MM.1S (cell line): ENCODE results near the gene PUM1.
A peak's percentile ranks its signal among the peaks of the same experiment; 100 is the strongest.

Experiments used
- DNase-seq: peaks from one replicate; pipeline ENCODE4 v3.0.0-alpha.2; 2015
- H2AFZ ChIP-seq: fragments of 300-600 bp; sonication (generic); 2 replicates; pipeline ENCODE4 v1.6.0; 2016; ENCODE audit warnings: antibody characterized with exemption, low read length
- H3F3A ChIP-seq: fragments of 300-600 bp; sonication (generic); 2 replicates; pipeline ENCODE4 v1.6.1; 2016; ENCODE audit warnings: mild to moderate bottlenecking, antibody characterized with exemption, low read length, moderate library complexity, mixed read lengths; ENCODE audit not compliant: insufficient read depth
- H3K27ac ChIP-seq: fragments of 300-600 bp; sonication (generic); 2 replicates; pipeline ENCODE4 v1.5.1; 2016; ENCODE audit warnings: mild to moderate bottlenecking, low read length
- H3K27me3 ChIP-seq: fragments of 300-600 bp; sonication (generic); replicated peaks from 2 replicates; pipeline ENCODE4 v1.6.0; 2016; ENCODE audit warnings: low read length; ENCODE audit not compliant: insufficient read depth
- H3K36me3 ChIP-seq: fragments of 300-600 bp; sonication (generic); replicated peaks from 2 replicates; pipeline ENCODE4 v1.6.1; 2016; ENCODE audit warnings: mild to moderate bottlenecking, low read length, mixed read lengths; ENCODE audit not compliant: insufficient read depth
- H3K4me1 ChIP-seq: fragments of 300-600 bp; sonication (generic); 2 replicates; pipeline ENCODE4 v1.6.1; 2016; ENCODE audit warnings: low read length, mixed read lengths
- H3K4me2 ChIP-seq: fragments of 300-600 bp; sonication (generic); 2 replicates; pipeline ENCODE4 v1.6.0; 2016; ENCODE audit warnings: low read depth, low read length
- H3K4me3 ChIP-seq: fragments of 300-600 bp; sonication (generic); 2 replicates; pipeline ENCODE4 v1.5.1; 2016; ENCODE audit warnings: low read length, mixed read lengths
- H3K79me2 ChIP-seq: fragments of 300-600 bp; sonication (generic); 2 replicates; pipeline ENCODE4 v1.6.1; 2016; ENCODE audit warnings: mixed run types, low read length, mixed read lengths
- H3K9ac ChIP-seq: fragments of 300-600 bp; sonication (generic); 2 replicates; pipeline ENCODE4 v1.6.1; 2016; ENCODE audit warnings: low read length, mixed read lengths
- H3K9me2 ChIP-seq: fragments of 300-600 bp; sonication (generic); replicated peaks from 2 replicates; pipeline ENCODE4 v1.6.1; 2016; ENCODE audit warnings: mild to moderate bottlenecking, low read length, mixed read lengths; ENCODE audit not compliant: insufficient read depth
- H3K9me3 ChIP-seq: fragments of 300-600 bp; sonication (generic); replicated peaks from 2 replicates; pipeline ENCODE4 v1.6.1; 2016; ENCODE audit warnings: mild to moderate bottlenecking, low read length, mixed read lengths; ENCODE audit not compliant: insufficient read depth
- H4K20me1 ChIP-seq: fragments of 300-600 bp; sonication (generic); 2 replicates; pipeline ENCODE4 v1.6.1; 2016; ENCODE audit warnings: mild to moderate bottlenecking, low read length, moderate library complexity, mixed read lengths; ENCODE audit not compliant: insufficient read depth
- EZH2 ChIP-seq: fragments of 300-600 bp; sonication (generic); optimal IDR thresholded peaks from 2 replicates; pipeline ENCODE3; 2017; ENCODE audit warnings: low read depth, mild to moderate bottlenecking, antibody characterized with exemption, low read length, mixed read lengths
- EZH2phosphoT487 ChIP-seq: fragments of 300-600 bp; sonication (generic); IDR thresholded peaks from 2 replicates; pipeline ENCODE4 v1.6.1; 2018; ENCODE audit warnings: antibody characterized with exemption, low read length
- TF ChIP-seq, protein P1 (sequence below): fragments of 300-600 bp; sonication (generic); IDR thresholded peaks from 2 replicates; pipeline ENCODE4 v1.5.1; 2016; ENCODE audit warnings: antibody characterized with exemption, low read length, mixed read lengths

The PUM1 gene

DNA sequence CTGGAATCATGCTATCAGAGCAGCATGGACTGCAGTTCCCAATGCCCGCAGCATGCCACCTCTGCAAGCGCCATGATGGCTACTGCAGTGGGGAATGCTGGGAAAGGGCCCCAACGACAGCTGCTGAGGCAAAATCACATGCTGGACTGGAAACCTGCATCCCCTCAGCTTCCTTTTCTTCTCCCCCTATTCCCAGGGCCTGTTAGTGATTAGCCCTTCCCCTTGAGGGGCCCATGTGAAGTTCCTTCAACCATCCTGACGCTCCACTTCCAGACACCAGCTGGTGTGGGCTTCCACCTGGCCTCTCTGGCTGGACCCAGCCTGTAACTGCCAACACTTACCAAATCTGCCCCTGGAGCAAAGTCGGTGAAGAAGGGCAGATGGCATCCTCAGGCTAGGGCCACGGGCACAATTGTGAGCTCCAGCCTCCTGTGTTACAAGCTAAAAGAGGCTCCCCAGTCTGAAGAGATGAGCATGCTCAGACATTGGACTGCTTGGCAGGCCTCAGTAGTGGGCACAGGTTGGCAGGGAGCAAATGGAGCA is 134.8 kb downstream of the PUM1 start:
- no peaks in the 10 kb centered on the region for H3K79me2 ChIP-seq
- H3K9ac ChIP-seq: no peak overlapping the region
- H3K4me2 ChIP-seq: no peak overlapping the region
- H3K9me2 ChIP-seq: no peaks in the 10 kb centered on the region
- no peaks in the 10 kb centered on the region for H3K9me3 ChIP-seq
- H3K36me3 ChIP-seq: peaks cover 5% of the 10 kb centered on the region
- no peak for DNase-seq
- H4K20me1 ChIP-seq: no peaks in the 10 kb centered on the region
- no peak for TF ChIP-seq EZH2
- TF ChIP-seq, protein P1, sequence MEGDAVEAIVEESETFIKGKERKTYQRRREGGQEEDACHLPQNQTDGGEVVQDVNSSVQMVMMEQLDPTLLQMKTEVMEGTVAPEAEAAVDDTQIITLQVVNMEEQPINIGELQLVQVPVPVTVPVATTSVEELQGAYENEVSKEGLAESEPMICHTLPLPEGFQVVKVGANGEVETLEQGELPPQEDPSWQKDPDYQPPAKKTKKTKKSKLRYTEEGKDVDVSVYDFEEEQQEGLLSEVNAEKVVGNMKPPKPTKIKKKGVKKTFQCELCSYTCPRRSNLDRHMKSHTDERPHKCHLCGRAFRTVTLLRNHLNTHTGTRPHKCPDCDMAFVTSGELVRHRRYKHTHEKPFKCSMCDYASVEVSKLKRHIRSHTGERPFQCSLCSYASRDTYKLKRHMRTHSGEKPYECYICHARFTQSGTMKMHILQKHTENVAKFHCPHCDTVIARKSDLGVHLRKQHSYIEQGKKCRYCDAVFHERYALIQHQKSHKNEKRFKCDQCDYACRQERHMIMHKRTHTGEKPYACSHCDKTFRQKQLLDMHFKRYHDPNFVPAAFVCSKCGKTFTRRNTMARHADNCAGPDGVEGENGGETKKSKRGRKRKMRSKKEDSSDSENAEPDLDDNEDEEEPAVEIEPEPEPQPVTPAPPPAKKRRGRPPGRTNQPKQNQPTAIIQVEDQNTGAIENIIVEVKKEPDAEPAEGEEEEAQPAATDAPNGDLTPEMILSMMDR: no peak
- TF ChIP-seq EZH2phosphoT487: no peak
- H3F3A ChIP-seq: peaks cover 19% of the 10 kb centered on the region
- H3K27ac ChIP-seq: no peak overlapping the region
- H3K4me1 ChIP-seq: no peaks in the 10 kb centered on the region
- no peaks in the 10 kb centered on the region for H3K27me3 ChIP-seq
- no peak overlapping the region for H3K4me3 ChIP-seq
- H2AFZ ChIP-seq: no peak overlapping the region

DNA sequence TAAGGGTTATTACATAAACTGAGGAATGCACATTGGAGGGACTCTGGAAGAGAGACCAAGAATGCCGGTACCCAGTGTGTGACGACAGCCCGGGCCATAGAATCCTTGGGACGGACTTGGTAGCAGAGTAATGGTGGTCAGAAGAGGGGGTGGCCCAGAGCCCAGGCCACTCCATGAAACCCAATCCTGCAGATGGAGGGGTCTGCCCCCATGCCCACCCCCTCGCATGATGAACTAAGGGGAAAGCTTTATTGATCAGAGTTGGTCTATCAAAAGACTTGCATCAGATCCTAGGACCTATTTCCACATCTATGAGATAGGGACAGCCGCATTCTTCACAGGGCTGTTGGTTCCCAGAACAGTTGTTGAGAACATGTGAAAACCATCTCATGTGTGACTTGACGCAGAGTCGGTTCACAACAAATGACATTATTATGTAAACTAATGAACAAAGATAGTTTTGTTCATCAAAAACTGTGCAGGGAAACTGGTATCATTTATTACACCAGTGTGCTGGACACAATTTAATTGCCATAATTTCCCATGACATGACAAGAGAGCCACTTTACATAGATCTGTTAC is 135.5 kb downstream of the PUM1 start:
- Histone ChIP-seq H3F3A (peaks cover 19% of the 10 kb centered on the region), H3K4me1 (no peaks in the 10 kb centered on the region), H3K27ac (no peak overlapping the region), H3K9ac (no peak overlapping the region), H3K9me2 (no peaks in the 10 kb centered on the region), H3K27me3 (no peaks in the 10 kb centered on the region), H3K4me3 (no peak overlapping the region), H3K36me3 (peaks cover 5% of the 10 kb centered on the region), H4K20me1 (no peaks in the 10 kb centered on the region), H3K4me2 (no peak overlapping the region), H3K79me2 (no peaks in the 10 kb centered on the region), H3K9me3 (no peaks in the 10 kb centered on the region), H2AFZ (no peak overlapping the region)
- DNase-seq: no peak
- TF ChIP-seq EZH2: no peak
- no peak for TF ChIP-seq EZH2phosphoT487
- TF ChIP-seq, protein P1: no peak

DNA sequence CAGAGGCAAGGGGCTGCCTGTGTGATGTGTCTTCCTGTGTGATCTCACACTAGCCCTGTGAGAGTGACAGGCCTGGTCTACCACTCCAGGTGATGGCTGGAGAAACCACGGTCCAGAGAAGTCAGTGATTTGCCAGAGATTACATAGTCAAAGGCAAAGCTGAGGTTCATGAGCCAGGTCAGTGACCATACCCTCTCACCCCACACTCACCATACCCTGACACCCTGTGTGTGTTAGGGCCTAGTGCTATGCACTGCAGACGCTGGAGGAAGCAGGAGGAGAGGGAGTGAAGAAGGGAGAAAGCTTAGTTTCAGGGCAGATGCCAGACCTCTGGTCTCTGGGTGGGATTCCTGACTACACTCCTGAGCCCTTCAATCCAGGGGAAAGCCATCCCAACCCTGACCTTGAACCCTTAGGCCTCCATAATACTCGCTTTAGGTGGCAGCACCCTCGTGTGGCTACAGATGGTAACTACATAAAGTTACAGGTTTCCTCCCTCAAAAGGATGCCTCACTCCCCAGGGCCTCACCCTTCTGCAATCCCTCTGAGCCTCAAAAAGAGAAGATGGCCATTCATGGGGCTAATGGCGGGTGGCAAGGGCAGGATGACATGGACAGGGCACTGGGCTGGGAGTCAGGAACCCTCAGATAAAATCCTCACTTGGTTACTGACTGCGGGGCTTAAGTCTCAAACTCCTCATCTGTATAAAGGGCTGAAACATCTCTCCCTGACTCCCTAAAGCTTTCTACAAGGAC is 136.2 kb downstream of the PUM1 start:
- Histone ChIP-seq H3K9me2 (no peaks in the 10 kb centered on the region), H4K20me1 (no peaks in the 10 kb centered on the region), H3K36me3 (peaks cover 4% of the 10 kb centered on the region), H3K79me2 (no peaks in the 10 kb centered on the region), H3K4me2 (no peak overlapping the region), H3F3A (peaks cover 19% of the 10 kb centered on the region), H3K4me3 (no peak overlapping the region), H3K4me1 (no peaks in the 10 kb centered on the region), H3K9ac (no peak overlapping the region), H3K9me3 (no peaks in the 10 kb centered on the region), H3K27ac (no peak overlapping the region), H2AFZ (no peak overlapping the region), H3K27me3 (no peaks in the 10 kb centered on the region)
- peak; percentile 31 for DNase-seq
- TF ChIP-seq, protein P1: peak; percentile 79
- TF ChIP-seq EZH2phosphoT487: no peak
